Trophoblast cell (in vitro differentiated cells and primary cell): ENCODE data around the gene ELMOD1.

ENCODE experiments used
- DNase-seq, 2 donors: peaks; one replicate each; pipeline ENCODE4 v3.0.0-alpha.2; 2016
- H2AFZ ChIP-seq: 2 replicates; pipeline ENCODE4 v1.6.1; 2013; ENCODE audit warnings: low read length, moderate library complexity, mild to moderate bottlenecking; ENCODE audit not compliant: insufficient read depth, poor library complexity
- H2AK5ac ChIP-seq: 2 replicates; pipeline ENCODE4 v1.6.1; 2013; ENCODE audit warnings: mild to moderate bottlenecking, low read length
- H2BK120ac ChIP-seq: 2 replicates; pipeline ENCODE4 v1.6.1; 2013; ENCODE audit warnings: low read length, mild to moderate bottlenecking, moderate library complexity; ENCODE audit not compliant: insufficient read depth, poor library complexity
- H2BK12ac ChIP-seq: 2 replicates; pipeline ENCODE4 v1.6.1; 2013; ENCODE audit warnings: mild to moderate bottlenecking, low read length, moderate library complexity
- H2BK5ac ChIP-seq: 2 replicates; pipeline ENCODE4 v1.6.1; 2013; ENCODE audit warnings: low read length, low read depth, moderate library complexity, mild to moderate bottlenecking; ENCODE audit not compliant: poor library complexity
- H3K14ac ChIP-seq: 2 replicates; pipeline ENCODE4 v1.6.1; 2013; ENCODE audit warnings: mild to moderate bottlenecking, low read length
- H3K18ac ChIP-seq: 2 replicates; pipeline ENCODE4 v1.6.1; 2013; ENCODE audit warnings: mild to moderate bottlenecking, low read length
- H3K23ac ChIP-seq: 2 replicates; pipeline ENCODE4 v1.6.1; 2013; ENCODE audit warnings: low read length
- H3K27ac ChIP-seq: 2 replicates; pipeline ENCODE4 v1.5.1; 2013; ENCODE audit warnings: low read depth, mild to moderate bottlenecking, inconsistent platforms, low read length, moderate library complexity
- H3K27me3 ChIP-seq: 2 replicates; pipeline ENCODE4 v1.6.1; 2013; ENCODE audit warnings: inconsistent platforms, mild to moderate bottlenecking, low read length, moderate library complexity; ENCODE audit not compliant: insufficient read depth
- H3K36me3 ChIP-seq, 2 experiments: 1 replicate in 1 of 2; 2 replicates in 1 of 2; pipeline ENCODE4 v1.6.1; 2013; ENCODE audit warnings: low read length in 2 of 2, mild to moderate bottlenecking in 2 of 2, moderate library complexity in 1 of 2; ENCODE audit not compliant: insufficient read depth in 2 of 2, control insufficient read depth in 1 of 2
- H3K4ac ChIP-seq: 2 replicates; pipeline ENCODE4 v1.6.1; 2013; ENCODE audit warnings: low read depth, mild to moderate bottlenecking, low read length, moderate library complexity
- H3K4me1 ChIP-seq, 2 experiments: 1 replicate in 1 of 2; 2 replicates in 1 of 2; pipeline ENCODE4 v1.6.1; 2013; ENCODE audit warnings: low read length in 2 of 2, mild to moderate bottlenecking in 2 of 2, moderate library complexity in 1 of 2; ENCODE audit not compliant: insufficient read depth in 2 of 2, control insufficient read depth in 1 of 2
- H3K4me2 ChIP-seq: 2 replicates; pipeline ENCODE4 v1.6.1; 2013; ENCODE audit warnings: inconsistent platforms, mild to moderate bottlenecking, low read length, moderate library complexity
- H3K4me3 ChIP-seq: 2 replicates; pipeline ENCODE4 v1.5.1; 2013; ENCODE audit warnings: mild to moderate bottlenecking, low read depth, low read length, inconsistent platforms
- H3K79me1 ChIP-seq: one replicate; pipeline ENCODE4 v1.6.1; 2013; ENCODE audit warnings: low read length
- H3K79me2 ChIP-seq: 2 replicates; pipeline ENCODE4 v1.6.1; 2013; ENCODE audit warnings: low read length, mild to moderate bottlenecking; ENCODE audit not compliant: control insufficient read depth, insufficient read depth, poor library complexity
- H3K9ac ChIP-seq: 2 replicates; pipeline ENCODE4 v1.6.1; 2013; ENCODE audit warnings: mild to moderate bottlenecking, low read length
- H3K9me3 ChIP-seq: 2 replicates; pipeline ENCODE4 v1.6.1; 2013; ENCODE audit warnings: low read depth, mild to moderate bottlenecking, control low read depth, inconsistent platforms, low read length; ENCODE audit not compliant: insufficient read depth
- H4K12ac ChIP-seq: 2 replicates; pipeline ENCODE4 v1.6.1; 2013; ENCODE audit warnings: low read depth, mild to moderate bottlenecking, low read length, moderate library complexity
- H4K8ac ChIP-seq: 2 replicates; pipeline ENCODE4 v1.6.1; 2013; ENCODE audit warnings: low read depth, mild to moderate bottlenecking, low read length, moderate library complexity
- H4K91ac ChIP-seq: one replicate; pipeline ENCODE4 v1.6.1; 2013; ENCODE audit warnings: low read depth, mild to moderate bottlenecking, low read length, moderate library complexity
- WGBS: extraction: QIAGEN DNeasy Blood & Tissue Kit; methylation state at CpG from one replicate; pipeline ENCODE4 v1.1.7; 2013; ENCODE audit warnings: missing lambda C conversion rate; ENCODE audit not compliant: insufficient read length, insufficient coverage; ENCODE audit errors: extremely low coverage; 5-methylcytosine and 5-hydroxymethylcytosine counted together

The ELMOD1 gene

DNA sequence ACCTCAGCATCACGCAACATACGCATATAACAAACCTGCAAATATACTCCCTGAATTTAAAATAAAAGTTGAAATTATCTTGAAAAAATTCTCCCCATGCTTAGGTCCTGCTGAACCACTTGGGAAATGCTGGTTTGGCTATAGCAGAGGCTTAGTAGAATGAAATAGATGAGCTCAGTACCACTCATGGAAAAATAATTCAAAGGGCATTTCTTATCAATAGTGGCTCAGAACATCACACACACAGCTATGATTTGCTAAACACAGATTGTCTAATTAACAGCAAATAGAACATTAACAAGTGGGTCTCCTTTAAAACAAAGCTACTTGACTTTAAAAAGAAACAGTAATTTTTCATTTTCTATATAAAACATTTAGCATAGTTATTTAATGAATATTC, 21.5 kb downstream of the ELMOD1 start:
- no peak overlapping the region for H4K12ac ChIP-seq
- no peaks in the 10 kb centered on the region for H3K36me3 ChIP-seq
- H3K23ac ChIP-seq = no peak overlapping the region
- H3K4ac ChIP-seq = no peak overlapping the region
- H3K27me3 ChIP-seq = peaks cover 3% of the 10 kb centered on the region
- no peak overlapping the region for H3K4me3 ChIP-seq
- no peak overlapping the region for H4K8ac ChIP-seq
- no peaks in the 10 kb centered on the region for H3K4me1 ChIP-seq
- H3K14ac ChIP-seq = no peak overlapping the region
- H3K18ac ChIP-seq = no peak overlapping the region
- no peak overlapping the region for H2BK12ac ChIP-seq
- no peak overlapping the region for H4K91ac ChIP-seq
- H2BK120ac ChIP-seq = no peak overlapping the region
- no peak overlapping the region for H3K27ac ChIP-seq
- no peaks in the 10 kb centered on the region for H3K79me1 ChIP-seq
- H2AK5ac ChIP-seq = no peak overlapping the region
- no peaks in the 10 kb centered on the region for H3K79me2 ChIP-seq
- H2BK5ac ChIP-seq = no peak overlapping the region
- no peak for DNase-seq
- WGBS = no CpG with 5 or more reads among the region's 2 CpGs
- H3K9ac ChIP-seq = no peak overlapping the region
- no peak overlapping the region for H3K4me2 ChIP-seq
- no peak overlapping the region for H2AFZ ChIP-seq
- H3K9me3 ChIP-seq = no peaks in the 10 kb centered on the region

DNA sequence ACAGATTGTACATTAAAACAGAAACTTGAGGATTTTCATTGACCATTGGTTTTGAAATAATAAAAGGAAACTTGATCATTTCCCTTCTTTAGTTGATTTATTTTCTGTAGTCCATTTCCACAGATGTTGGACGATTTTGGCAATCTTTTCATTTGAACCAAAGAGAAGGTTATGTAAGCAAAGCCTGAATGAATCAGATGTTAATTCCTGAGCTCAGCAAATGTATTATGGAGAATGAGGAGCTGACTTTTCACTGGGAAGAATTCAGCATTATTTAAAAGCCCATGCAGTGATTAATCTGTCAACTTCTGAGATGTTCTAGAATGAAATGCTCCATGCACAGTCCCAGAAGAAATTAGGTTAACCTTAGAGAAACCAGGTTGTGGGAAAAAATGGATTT, 29.0 kb downstream of the ELMOD1 start:
- Histone ChIP-seq H3K27ac (no peak overlapping the region), H2AK5ac (no peak overlapping the region), H3K4ac (no peak overlapping the region), H3K27me3 (peaks cover 3% of the 10 kb centered on the region), H2BK5ac (no peak overlapping the region), H3K14ac (no peak overlapping the region), H3K4me1 (no peaks in the 10 kb centered on the region), H3K36me3 (no peaks in the 10 kb centered on the region), H4K91ac (no peak overlapping the region), H4K8ac (no peak overlapping the region), H3K9ac (no peak overlapping the region), H3K9me3 (no peaks in the 10 kb centered on the region), H2BK12ac (no peak overlapping the region), H3K4me2 (no peak overlapping the region), H2BK120ac (no peak overlapping the region), H3K79me1 (no peaks in the 10 kb centered on the region), H3K18ac (no peak overlapping the region), H3K4me3 (no peak overlapping the region), H2AFZ (no peak overlapping the region), H3K23ac (no peak overlapping the region), H3K79me2 (no peaks in the 10 kb centered on the region), H4K12ac (no peak overlapping the region)
- no CpG with 5 or more reads among the region's 1 CpG for WGBS
- no peak for DNase-seq

DNA sequence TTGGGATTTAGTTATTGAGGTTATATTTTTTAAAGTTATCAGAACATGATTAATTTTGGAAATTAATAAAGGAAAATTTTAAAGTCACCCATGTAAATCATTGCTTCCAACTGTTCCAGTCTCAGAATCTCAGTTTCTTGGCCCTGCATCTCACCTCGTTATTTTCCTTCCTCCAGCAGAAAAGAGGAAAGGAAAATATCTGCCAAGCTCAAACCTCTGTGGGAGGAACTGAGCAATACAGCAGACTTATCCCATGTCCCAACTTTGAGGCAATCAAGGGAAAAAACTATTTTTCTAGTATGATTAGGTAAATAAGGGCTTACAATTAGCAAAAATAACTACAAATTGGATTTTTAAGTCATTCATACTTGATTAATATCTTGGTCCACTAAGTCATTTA, 30.1 kb downstream of the ELMOD1 start:
- Histone ChIP-seq H3K9me3 (no peaks in the 10 kb centered on the region), H2AK5ac (no peak overlapping the region), H3K27me3 (peaks cover 3% of the 10 kb centered on the region), H4K12ac (no peak overlapping the region), H3K23ac (no peak overlapping the region), H3K14ac (no peak overlapping the region), H3K79me1 (no peaks in the 10 kb centered on the region), H3K18ac (no peak overlapping the region), H4K91ac (no peak overlapping the region), H3K4me1 (no peaks in the 10 kb centered on the region), H3K36me3 (no peaks in the 10 kb centered on the region), H3K4me2 (no peak overlapping the region), H3K9ac (no peak overlapping the region), H2BK120ac (no peak overlapping the region), H2AFZ (no peak overlapping the region), H3K4me3 (no peak overlapping the region), H3K27ac (no peak overlapping the region), H2BK12ac (no peak overlapping the region), H4K8ac (no peak overlapping the region), H2BK5ac (no peak overlapping the region), H3K4ac (no peak overlapping the region), H3K79me2 (no peaks in the 10 kb centered on the region)
- no CpG with 5 or more reads among the region's 1 CpG for WGBS
- DNase-seq = no peak

DNA sequence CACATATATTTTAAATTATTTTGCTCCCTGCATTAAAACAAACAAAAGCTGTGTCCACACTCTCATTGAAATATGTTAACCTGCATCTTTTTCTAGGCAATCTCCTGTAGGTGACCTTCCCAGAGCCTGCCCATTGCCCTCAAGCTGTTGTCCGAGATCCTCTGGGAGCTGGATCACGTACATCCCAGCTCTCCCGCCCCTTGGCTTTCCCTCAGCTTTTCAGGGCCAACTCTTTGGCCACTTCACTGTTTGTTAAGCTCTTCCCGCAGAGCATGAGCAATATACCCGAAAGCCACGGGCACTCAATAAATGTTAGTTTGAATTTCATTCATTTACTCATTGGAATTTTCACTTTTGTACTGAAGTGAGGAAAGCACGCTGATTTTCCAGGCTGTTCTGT, 32.2 kb downstream of the ELMOD1 start:
- H3K9me3 ChIP-seq = no peaks in the 10 kb centered on the region
- H2BK120ac ChIP-seq = no peak overlapping the region
- H3K27ac ChIP-seq = no peak overlapping the region
- no peak overlapping the region for H4K12ac ChIP-seq
- no peak overlapping the region for H2BK12ac ChIP-seq
- no peaks in the 10 kb centered on the region for H3K4me1 ChIP-seq
- no peak overlapping the region for H4K8ac ChIP-seq
- no peak overlapping the region for H3K9ac ChIP-seq
- H2BK5ac ChIP-seq = no peak overlapping the region
- H3K79me2 ChIP-seq = no peaks in the 10 kb centered on the region
- no peak overlapping the region for H3K14ac ChIP-seq
- H3K36me3 ChIP-seq = no peaks in the 10 kb centered on the region
- no peaks in the 10 kb centered on the region for H3K27me3 ChIP-seq
- no peak overlapping the region for H3K4me2 ChIP-seq
- no peak overlapping the region for H3K4me3 ChIP-seq
- no peaks in the 10 kb centered on the region for H3K79me1 ChIP-seq
- no peak for DNase-seq
- H3K23ac ChIP-seq = no peak overlapping the region
- H4K91ac ChIP-seq = no peak overlapping the region
- no peak overlapping the region for H2AK5ac ChIP-seq
- WGBS = no CpG with 5 or more reads among the region's 7 CpGs
- no peak overlapping the region for H2AFZ ChIP-seq
- no peak overlapping the region for H3K4ac ChIP-seq
- no peak overlapping the region for H3K18ac ChIP-seq
